ENCODE data around the gene TRAF3IP3. TPM values are rescaled to one million over a fixed set of nuclear protein-coding genes. Genes with fewer than 3 reads are reported as not detected.

TRAF3IP3 gene
- polyA plus RNA-seq, 1 donor from 2014 or later = not detected

DNA sequence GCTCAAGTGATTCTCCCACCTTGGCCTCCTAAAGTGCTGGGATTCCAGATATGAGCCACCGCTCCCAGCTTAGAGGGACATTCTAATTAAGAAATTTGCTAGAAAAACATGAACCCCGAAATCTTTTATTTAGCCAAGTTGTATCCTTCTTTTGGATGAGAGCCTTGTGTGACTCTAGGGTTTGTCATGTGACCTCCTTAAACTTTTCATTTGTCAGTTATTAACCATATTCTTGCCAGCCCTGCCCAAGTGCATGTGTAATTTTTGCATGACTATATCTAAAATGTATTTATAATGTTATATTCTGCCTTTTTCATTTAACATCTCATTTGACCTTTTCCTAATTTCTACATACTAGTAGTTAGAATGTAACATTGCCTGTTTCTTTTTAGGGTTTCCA lies 73.9 kb downstream of the TRAF3IP3 start:
- Histone ChIP-seq H4K20me1 (ENCODE audit: insufficient read depth) (no peaks in the 10 kb centered on the region), H3K9me3 (ENCODE audit: low read length) (no peaks in the 10 kb centered on the region), H2AFZ (ENCODE audit: low read depth, low read length) (no peak overlapping the region), H3K4me2 (ENCODE audit: low read length) (no peak overlapping the region), H3K4me3 (ENCODE audit: low read length) (peak overlapping the region; percentile 43), H3K27me3 (ENCODE audit: insufficient read depth, low read depth, low read length) (no peaks in the 10 kb centered on the region), H3K27ac (ENCODE audit: low read length) (no peak overlapping the region), H3F3A (ENCODE audit: insufficient read depth, low read length, poor library complexity, severe bottlenecking) (no peaks in the 10 kb centered on the region), H3K79me2 (replicated peaks; ENCODE audit: insufficient read depth, low read length) (no peaks in the 10 kb centered on the region), H3K9me2 (ENCODE audit: insufficient read depth, low read length) (no peaks in the 10 kb centered on the region), H3K9ac (ENCODE audit: low read length) (no peak overlapping the region), H3K36me3 (ENCODE audit: insufficient read depth, low read length) (no peaks in the 10 kb centered on the region)
- TF ChIP-seq RAD21 (conservative IDR thresholded peaks at IDR 0.05) (no peak), TAF1 (IDR thresholded peaks at IDR 0.05; ENCODE audit: low read depth) (no peak), EZH2 (IDR thresholded peaks at IDR 0.05; ENCODE audit: borderline replicate concordance, insufficient read depth, low read length, poor library complexity, severe bottlenecking) (no peak), MXI1 (conservative IDR thresholded peaks at IDR 0.05; ENCODE audit: poor library complexity, severe bottlenecking) (no peak), EP300 (conservative IDR thresholded peaks at IDR 0.05; ENCODE audit: poor library complexity, severe bottlenecking) (no peak)

DNA sequence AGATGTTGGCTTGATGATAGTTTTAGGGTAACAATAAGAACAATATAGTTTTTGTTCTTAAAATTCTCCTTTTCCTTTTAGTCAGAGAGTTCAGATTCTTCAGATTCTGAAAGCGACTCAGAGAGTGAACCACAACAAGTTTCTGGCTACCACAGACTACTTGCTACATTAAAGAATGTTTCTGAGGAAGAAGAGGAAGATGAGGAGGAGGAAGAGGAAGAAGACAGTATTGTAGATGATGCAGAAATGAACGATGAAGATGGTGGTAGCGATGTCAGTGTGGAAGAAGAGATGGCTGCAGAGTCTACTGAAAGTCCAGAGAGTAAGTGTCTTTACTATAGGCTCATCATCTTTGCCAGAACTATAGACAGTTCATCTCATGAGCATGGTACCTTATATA lies 74.9 kb downstream of the TRAF3IP3 start:
- Histone ChIP-seq H2AFZ (ENCODE audit: low read depth, low read length) (no peak overlapping the region), H3K9me3 (ENCODE audit: low read length) (no peaks in the 10 kb centered on the region), H3K9me2 (ENCODE audit: insufficient read depth, low read length) (no peaks in the 10 kb centered on the region), H3K79me2 (replicated peaks; ENCODE audit: insufficient read depth, low read length) (no peaks in the 10 kb centered on the region), H3F3A (ENCODE audit: insufficient read depth, low read length, poor library complexity, severe bottlenecking) (no peaks in the 10 kb centered on the region), H3K4me2 (ENCODE audit: low read length) (no peak overlapping the region), H3K27me3 (ENCODE audit: insufficient read depth, low read depth, low read length) (no peaks in the 10 kb centered on the region), H3K27ac (ENCODE audit: low read length) (no peak overlapping the region), H4K20me1 (ENCODE audit: insufficient read depth) (no peaks in the 10 kb centered on the region), H3K36me3 (ENCODE audit: insufficient read depth, low read length) (no peaks in the 10 kb centered on the region), H3K4me3 (ENCODE audit: low read length) (no peak overlapping the region), H3K9ac (ENCODE audit: low read length) (no peak overlapping the region)
- no peak for TF ChIP-seq SMC3 (conservative IDR thresholded peaks at IDR 0.05; ENCODE audit: poor library complexity)
- no peak for TF ChIP-seq TAF1 (IDR thresholded peaks at IDR 0.05; ENCODE audit: low read depth)
- no peak for TF ChIP-seq EP300 (conservative IDR thresholded peaks at IDR 0.05; ENCODE audit: poor library complexity, severe bottlenecking)
- TF ChIP-seq POLR2AphosphoS5 (IDR thresholded peaks at IDR 0.05) = no peak
- no peak for TF ChIP-seq RAD21 (conservative IDR thresholded peaks at IDR 0.05)
- TF ChIP-seq EZH2 (IDR thresholded peaks at IDR 0.05; ENCODE audit: borderline replicate concordance, insufficient read depth, low read length, poor library complexity, severe bottlenecking) = no peak
- TF ChIP-seq, protein P1, sequence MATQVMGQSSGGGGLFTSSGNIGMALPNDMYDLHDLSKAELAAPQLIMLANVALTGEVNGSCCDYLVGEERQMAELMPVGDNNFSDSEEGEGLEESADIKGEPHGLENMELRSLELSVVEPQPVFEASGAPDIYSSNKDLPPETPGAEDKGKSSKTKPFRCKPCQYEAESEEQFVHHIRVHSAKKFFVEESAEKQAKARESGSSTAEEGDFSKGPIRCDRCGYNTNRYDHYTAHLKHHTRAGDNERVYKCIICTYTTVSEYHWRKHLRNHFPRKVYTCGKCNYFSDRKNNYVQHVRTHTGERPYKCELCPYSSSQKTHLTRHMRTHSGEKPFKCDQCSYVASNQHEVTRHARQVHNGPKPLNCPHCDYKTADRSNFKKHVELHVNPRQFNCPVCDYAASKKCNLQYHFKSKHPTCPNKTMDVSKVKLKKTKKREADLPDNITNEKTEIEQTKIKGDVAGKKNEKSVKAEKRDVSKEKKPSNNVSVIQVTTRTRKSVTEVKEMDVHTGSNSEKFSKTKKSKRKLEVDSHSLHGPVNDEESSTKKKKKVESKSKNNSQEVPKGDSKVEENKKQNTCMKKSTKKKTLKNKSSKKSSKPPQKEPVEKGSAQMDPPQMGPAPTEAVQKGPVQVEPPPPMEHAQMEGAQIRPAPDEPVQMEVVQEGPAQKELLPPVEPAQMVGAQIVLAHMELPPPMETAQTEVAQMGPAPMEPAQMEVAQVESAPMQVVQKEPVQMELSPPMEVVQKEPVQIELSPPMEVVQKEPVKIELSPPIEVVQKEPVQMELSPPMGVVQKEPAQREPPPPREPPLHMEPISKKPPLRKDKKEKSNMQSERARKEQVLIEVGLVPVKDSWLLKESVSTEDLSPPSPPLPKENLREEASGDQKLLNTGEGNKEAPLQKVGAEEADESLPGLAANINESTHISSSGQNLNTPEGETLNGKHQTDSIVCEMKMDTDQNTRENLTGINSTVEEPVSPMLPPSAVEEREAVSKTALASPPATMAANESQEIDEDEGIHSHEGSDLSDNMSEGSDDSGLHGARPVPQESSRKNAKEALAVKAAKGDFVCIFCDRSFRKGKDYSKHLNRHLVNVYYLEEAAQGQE (IDR thresholded peaks at IDR 0.05; ENCODE audit: borderline replicate concordance) = no peak
- TF ChIP-seq MXI1 (conservative IDR thresholded peaks at IDR 0.05; ENCODE audit: poor library complexity, severe bottlenecking) = no peak
- TF ChIP-seq, protein P2, sequence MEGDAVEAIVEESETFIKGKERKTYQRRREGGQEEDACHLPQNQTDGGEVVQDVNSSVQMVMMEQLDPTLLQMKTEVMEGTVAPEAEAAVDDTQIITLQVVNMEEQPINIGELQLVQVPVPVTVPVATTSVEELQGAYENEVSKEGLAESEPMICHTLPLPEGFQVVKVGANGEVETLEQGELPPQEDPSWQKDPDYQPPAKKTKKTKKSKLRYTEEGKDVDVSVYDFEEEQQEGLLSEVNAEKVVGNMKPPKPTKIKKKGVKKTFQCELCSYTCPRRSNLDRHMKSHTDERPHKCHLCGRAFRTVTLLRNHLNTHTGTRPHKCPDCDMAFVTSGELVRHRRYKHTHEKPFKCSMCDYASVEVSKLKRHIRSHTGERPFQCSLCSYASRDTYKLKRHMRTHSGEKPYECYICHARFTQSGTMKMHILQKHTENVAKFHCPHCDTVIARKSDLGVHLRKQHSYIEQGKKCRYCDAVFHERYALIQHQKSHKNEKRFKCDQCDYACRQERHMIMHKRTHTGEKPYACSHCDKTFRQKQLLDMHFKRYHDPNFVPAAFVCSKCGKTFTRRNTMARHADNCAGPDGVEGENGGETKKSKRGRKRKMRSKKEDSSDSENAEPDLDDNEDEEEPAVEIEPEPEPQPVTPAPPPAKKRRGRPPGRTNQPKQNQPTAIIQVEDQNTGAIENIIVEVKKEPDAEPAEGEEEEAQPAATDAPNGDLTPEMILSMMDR (IDR thresholded peaks at IDR 0.05; ENCODE audit: poor library complexity, severe bottlenecking) = no peak

All from neural cell (in vitro differentiated cells).